ENCODE data around the gene UROC1.
A peak's percentile ranks its signal among the peaks of the same experiment; 100 is the strongest.

The UROC1 gene

DNA sequence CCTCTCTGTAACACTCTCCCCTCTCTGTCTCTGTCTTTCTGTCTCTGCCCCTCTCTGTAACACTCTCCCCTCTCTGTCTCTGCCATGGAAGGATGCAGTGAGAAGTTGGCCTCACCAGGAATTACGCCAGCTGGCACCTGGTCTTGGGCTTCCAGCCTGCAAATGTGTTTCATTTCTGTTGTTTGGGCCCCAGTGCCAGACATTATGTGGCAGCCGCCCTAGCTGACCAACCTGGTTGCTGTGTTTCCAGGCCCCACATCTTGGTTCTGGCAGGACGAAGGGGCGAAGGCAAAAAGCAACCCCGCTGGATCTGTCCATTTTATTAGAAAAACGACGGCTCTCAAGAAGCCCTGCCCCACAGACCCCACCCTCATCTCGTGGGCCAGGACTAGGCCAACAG is 36.7 kb downstream of the UROC1 start:
- peaks cover 7% of the 10 kb centered on the region for H3K36me3 Mint-ChIP-seq (ENCODE audit: insufficient read depth)
- no peaks in the 10 kb centered on the region for H3K9me3 Mint-ChIP-seq
- H3K4me1 Mint-ChIP-seq: peaks cover 10% of the 10 kb centered on the region
- H3K4me3 Mint-ChIP-seq: no peak overlapping the region
- ATAC-seq (replicated peaks; ENCODE audit: extremely low read depth, poor library complexity, severe bottlenecking) (no peak), DNase-seq (ENCODE audit: low spot score in 2 of 2) (no peak)
- no peak overlapping the region for H3K27ac Mint-ChIP-seq (ENCODE audit: low read depth)
- H3K27me3 Mint-ChIP-seq: no peaks in the 10 kb centered on the region

DNA sequence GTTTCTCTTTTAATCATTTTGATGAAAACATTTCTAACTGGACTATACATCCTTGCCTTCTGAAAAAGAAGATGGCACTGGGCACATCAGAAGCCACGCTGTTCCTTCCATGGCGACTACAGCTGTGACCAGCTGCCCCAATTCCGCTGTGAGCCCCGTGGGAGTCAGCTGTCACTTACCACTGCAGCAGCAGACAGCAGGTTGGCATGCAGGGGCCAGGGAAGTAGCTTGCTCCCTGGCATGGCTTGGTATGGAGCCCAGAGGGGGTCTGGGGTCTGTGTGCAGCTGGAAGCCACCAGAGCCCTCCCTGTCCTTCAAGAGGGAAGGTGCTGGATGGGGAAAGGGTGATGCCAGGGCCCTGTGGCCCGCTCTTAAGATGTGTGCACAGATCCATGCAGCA is 37.4 kb downstream of the UROC1 start:
- ATAC-seq (replicated peaks; ENCODE audit: extremely low read depth, poor library complexity, severe bottlenecking) (no peak), DNase-seq (ENCODE audit: low spot score in 2 of 2) (no peak)
- Mint-ChIP-seq H3K27me3 (no peaks in the 10 kb centered on the region), H3K4me3 (no peak overlapping the region), H3K9me3 (no peaks in the 10 kb centered on the region), H3K4me1 (peaks cover 10% of the 10 kb centered on the region), H3K36me3 (ENCODE audit: insufficient read depth) (peaks cover 7% of the 10 kb centered on the region), H3K27ac (ENCODE audit: low read depth) (no peak overlapping the region)

DNA sequence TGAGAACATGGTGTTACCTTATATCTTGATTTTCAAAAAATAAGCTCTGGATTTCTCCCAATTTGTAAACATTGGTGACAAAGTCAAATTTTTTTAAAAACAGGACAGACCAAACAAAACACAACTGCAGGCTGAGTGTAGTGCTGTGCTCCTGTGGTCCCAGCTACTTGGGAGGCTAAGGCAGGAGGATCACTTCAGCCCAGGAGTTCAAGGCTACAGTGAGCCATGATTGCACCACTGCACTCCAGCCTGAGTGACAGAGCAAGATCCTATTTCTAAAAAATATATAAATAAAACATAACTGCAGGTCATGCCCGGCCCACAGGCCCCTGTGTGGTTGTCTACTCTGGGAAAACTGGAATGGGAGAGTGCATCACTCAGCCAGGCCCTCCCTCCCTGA is 37.9 kb downstream of the UROC1 start:
- Mint-ChIP-seq H3K9me3 (no peaks in the 10 kb centered on the region), H3K4me1 (peaks cover 12% of the 10 kb centered on the region), H3K36me3 (ENCODE audit: insufficient read depth) (peaks cover 8% of the 10 kb centered on the region), H3K4me3 (no peak overlapping the region), H3K27ac (ENCODE audit: low read depth) (no peak overlapping the region), H3K27me3 (no peaks in the 10 kb centered on the region)
- DNase-seq (ENCODE audit: low spot score in 2 of 2): no peak
- ATAC-seq (replicated peaks; ENCODE audit: extremely low read depth, poor library complexity, severe bottlenecking): no peak

DNA sequence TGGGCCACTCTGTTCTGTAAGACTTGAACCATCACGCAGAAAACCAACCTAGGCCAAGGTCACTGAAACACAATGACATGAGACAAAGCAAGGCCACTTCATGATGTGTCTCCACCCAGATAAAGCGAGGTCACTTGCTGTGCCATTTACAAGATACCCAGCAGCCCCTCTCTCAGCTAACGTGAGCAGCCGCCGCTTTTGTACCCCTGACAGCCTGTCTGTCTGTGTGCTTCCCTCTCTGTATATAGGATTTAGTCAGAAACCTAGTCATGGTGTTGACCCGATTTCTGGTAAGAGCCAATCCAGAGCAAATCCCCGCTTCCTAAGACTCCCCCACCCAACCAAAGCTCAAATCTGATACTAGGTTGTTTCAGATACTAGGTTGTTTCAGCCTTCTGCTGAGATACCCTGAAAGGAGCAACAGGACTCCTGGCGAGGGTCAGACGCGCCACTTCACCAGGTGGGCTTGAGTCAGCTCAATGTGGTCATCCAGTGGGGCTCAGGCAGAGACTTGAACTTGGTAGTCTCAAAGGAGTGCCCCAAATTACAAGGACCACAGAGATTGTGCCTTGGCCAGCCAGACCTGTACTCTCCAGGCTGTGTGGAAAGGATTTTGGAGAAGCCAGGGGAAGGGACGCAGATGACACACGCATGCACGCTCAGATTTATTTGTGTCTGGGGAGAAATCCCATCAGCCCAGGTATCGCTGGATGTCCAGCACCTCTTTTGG is 38.8 kb downstream of the UROC1 start:
- Mint-ChIP-seq H3K9me3 (no peaks in the 10 kb centered on the region), H3K27me3 (no peaks in the 10 kb centered on the region), H3K36me3 (ENCODE audit: insufficient read depth) (peaks cover 10% of the 10 kb centered on the region), H3K4me1 (peaks cover 20% of the 10 kb centered on the region), H3K27ac (ENCODE audit: low read depth) (no peak overlapping the region), H3K4me3 (no peak overlapping the region)
- no peak for ATAC-seq (replicated peaks; ENCODE audit: extremely low read depth, poor library complexity, severe bottlenecking)
- no peak for DNase-seq (ENCODE audit: low spot score in 2 of 2)

DNA sequence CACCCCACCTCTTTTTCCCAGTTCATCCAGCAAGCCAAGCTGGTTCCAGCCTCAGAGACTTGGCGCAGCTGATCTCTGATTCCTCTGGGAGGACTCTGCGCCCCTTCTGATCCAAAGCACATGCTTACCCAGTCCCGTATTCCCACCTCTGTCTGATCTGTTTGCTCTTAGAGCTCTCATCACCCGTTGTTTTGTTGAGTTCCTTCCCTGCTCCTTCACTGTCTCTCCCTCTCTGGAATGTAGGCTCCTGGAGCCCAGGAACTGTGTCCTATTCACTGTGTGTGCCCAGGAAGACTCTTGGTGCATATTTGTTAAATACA is 40.6 kb downstream of the UROC1 start:
- H3K4me3 Mint-ChIP-seq: peak overlapping the region; percentile 79
- no peaks in the 10 kb centered on the region for H3K27me3 Mint-ChIP-seq
- ATAC-seq (replicated peaks; ENCODE audit: extremely low read depth, poor library complexity, severe bottlenecking): no peak
- H3K36me3 Mint-ChIP-seq (ENCODE audit: insufficient read depth): peaks cover 14% of the 10 kb centered on the region
- no peaks in the 10 kb centered on the region for H3K9me3 Mint-ChIP-seq
- H3K4me1 Mint-ChIP-seq: peaks cover 37% of the 10 kb centered on the region
- DNase-seq (ENCODE audit: low spot score in 2 of 2): no peak
- H3K27ac Mint-ChIP-seq (ENCODE audit: low read depth): peak overlapping the region; percentile 77

DNA sequence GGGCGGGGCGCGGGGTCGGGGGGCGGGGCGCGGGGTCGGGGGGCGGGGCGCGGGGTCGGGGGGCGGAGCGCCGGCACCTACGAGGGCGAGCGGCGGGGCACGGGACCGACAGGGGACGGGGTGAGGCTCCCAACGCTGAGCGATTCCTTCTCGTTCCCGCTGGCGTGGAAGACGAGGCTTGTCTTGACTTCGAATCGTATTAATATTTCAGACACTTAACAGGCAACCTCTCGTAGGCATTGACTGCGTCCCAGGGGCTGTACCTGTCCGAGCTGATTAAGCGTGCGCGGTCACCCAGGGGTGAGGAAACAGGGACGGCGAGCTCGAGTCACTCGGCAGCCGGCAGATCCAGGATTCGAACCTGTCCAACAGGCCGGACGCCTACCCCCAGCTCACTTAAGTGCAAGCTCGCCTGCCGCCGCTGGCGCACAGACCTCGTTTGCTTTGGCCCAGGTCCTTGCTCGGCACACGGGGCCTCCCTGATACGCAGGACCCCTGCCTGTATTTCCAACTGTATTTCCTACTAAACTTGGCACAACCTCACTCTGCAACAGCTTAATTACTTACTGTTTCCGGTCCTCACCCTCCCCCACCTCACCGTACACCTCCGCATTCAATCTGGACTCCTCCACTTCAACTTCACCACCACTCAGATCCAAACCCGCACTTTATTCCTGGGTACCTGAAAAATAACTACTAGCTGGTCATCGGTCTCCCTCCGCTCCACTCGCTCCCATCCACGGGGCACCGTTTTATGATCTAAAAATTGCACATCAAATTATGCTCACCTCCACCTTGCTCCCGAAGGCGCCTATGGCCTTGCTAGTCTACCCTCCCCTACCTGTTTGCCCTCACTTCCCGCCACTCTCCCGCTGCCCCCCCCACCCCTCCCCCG is 41.2 kb downstream of the UROC1 start:
- H3K27me3 Mint-ChIP-seq: no peaks in the 10 kb centered on the region
- peaks cover 38% of the 10 kb centered on the region for H3K4me1 Mint-ChIP-seq
- DNase-seq (ENCODE audit: low spot score in 2 of 2): peak in 1 of 2 donors; percentile 44
- peaks cover 14% of the 10 kb centered on the region for H3K36me3 Mint-ChIP-seq (ENCODE audit: insufficient read depth)
- peak; percentile 27 for ATAC-seq (replicated peaks; ENCODE audit: extremely low read depth, poor library complexity, severe bottlenecking)
- H3K4me3 Mint-ChIP-seq: peak overlapping the region; percentile 79
- peak overlapping the region; percentile 77 for H3K27ac Mint-ChIP-seq (ENCODE audit: low read depth)
- no peaks in the 10 kb centered on the region for H3K9me3 Mint-ChIP-seq

DNA sequence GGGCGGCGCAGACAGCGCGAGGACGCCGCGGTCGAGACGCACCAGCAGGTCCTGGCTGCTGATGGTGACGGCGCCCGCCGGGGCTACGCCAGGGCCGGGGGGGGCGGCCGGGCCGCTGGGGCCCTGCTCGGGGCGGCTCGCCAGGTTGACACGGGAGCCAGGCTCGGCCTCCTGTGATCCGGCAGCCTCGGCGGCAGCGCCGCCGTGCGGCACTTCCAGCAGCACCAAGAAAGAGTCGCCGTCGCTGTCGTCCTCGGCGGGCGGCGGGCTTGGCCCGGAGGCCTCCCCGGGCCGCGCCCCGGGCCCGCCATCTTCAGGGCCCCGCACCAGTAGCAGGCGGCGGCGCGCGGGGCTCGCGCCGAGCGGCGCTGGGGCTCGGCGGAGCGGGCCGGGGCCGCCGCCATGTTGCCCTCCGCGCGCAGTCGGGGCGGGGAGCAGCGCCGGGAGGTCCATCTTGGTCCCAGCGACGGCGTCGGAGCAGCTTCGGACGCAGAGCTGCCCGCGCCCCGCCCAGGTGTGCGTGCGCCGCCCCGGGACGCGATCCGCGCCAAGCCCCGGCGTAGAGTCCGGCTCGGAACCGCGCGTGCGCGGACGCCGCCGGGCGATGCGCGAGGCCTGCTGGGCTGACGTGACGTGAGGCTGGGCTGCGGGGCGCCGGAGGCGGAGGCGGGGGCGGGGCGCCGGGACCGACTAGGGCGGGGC is 42.0 kb downstream of the UROC1 start, which contains the start of gene ZXDC:
TSS of gene ZXDC (minus strand) at position 479 of the 702 bp plus-strand sequence. CDS start at position 453, 26 bp downstream.
- Mint-ChIP-seq H3K9me3 (no peaks in the 10 kb centered on the region), H3K4me1 (peaks cover 38% of the 10 kb centered on the region), H3K4me3 (peak within 1 kb of the TSS; percentile 79), H3K27ac (ENCODE audit: low read depth) (peak within 1 kb of the TSS; percentile 81), H3K36me3 (ENCODE audit: insufficient read depth) (peaks cover 22% of the 10 kb centered on the region), H3K27me3 (no peaks in the 10 kb centered on the region)
- peak; percentile 80 for ATAC-seq (replicated peaks; ENCODE audit: extremely low read depth, poor library complexity, severe bottlenecking)
- DNase-seq (ENCODE audit: low spot score in 2 of 2): peak; percentile 74 to 85

DNA sequence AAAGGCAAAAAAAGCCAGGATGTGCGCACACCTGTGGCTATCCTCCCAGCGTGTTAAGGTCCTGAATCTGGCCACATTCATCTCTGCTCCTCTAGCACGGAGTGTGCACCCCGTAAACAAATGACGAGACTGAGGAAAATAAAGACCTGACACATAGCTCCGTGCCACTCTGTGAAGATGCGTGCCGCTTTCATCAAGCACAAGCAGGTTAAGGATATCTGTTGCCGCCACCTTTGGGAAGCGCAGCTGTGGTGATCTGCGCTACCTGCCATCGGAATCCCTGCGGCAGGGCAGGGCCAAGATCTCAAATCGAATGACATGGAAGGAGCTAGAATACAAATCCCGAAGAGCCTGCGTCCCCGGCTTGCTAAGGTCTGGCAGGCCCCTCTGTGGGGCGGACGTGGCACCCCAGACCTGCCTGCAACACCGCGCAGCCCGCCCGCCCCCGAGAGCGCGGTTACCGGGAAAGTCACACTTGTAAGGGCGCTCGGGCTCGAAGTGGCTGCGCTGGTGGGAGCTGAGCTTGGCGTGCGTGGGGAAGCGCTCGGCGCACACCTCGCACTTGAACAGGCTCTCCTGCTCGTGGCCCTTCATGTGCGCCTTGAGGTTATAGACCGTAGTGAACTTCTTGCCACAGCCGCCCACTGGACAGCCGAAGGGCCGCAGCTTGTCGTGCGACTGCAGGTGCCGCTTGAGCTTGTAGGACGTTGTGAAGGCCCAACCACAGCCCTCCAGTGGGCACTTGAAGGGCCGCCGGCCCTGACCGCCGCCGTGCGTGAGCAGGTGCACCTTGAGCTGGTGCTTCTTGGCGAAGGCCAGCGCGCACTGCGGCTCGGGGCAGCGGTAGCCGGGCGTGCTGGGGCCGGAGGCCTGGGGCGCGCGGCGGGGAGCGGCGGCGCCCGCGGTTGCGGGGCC is 42.8 kb downstream of the UROC1 start:
- Mint-ChIP-seq H3K4me1 (peaks cover 41% of the 10 kb centered on the region), H3K27ac (ENCODE audit: low read depth) (peak overlapping the region; percentile 81), H3K9me3 (no peaks in the 10 kb centered on the region), H3K36me3 (ENCODE audit: insufficient read depth) (peaks cover 29% of the 10 kb centered on the region), H3K27me3 (no peaks in the 10 kb centered on the region), H3K4me3 (peak overlapping the region; percentile 79)
- ATAC-seq (replicated peaks; ENCODE audit: extremely low read depth, poor library complexity, severe bottlenecking) (no peak), DNase-seq (ENCODE audit: low spot score in 2 of 2) (peak; percentile 18)

DNA sequence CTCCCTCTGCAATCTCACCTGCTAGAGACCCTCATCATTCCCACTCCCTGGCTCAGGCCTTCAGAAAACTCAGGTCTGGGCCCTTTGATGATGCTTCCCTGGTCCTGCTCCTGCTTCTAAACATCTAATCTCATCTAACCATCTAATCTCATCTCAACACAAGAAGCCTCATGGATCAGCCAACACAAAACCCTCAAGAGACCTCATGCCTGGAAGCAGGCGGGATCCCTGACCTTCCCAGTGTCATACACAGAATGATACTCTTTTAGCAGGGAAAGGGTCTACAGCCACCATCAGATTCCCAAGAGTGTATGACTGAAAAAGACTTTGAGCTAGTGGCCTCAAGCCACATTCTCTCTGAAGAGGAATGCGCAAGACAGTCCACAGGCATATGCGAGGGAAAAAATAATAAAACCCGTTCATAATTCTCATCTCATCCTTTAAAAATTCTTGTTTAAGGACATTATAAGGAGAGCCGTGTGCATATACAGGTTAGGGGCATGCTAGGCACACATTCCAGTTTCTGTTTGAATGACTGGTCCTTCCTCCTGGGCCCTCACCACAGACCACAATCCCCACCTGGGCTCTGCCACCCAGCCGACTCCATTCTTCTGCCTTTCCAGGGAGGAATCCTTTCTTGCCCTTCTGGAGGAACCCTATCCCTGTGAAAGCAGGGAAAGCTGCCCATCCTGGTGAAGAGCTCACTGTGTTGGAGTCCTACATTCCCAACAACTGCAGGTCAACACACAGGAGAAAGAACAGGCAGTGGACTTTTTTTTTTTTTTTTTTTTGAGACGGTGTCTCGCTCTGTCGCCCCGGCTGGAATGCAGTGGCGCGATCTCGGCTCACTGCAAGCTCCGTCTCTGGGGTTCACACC is 44.0 kb downstream of the UROC1 start:
- peaks cover 53% of the 10 kb centered on the region for H3K4me1 Mint-ChIP-seq
- ATAC-seq (replicated peaks; ENCODE audit: extremely low read depth, poor library complexity, severe bottlenecking) (no peak), DNase-seq (ENCODE audit: low spot score in 2 of 2) (no peak)

DNA sequence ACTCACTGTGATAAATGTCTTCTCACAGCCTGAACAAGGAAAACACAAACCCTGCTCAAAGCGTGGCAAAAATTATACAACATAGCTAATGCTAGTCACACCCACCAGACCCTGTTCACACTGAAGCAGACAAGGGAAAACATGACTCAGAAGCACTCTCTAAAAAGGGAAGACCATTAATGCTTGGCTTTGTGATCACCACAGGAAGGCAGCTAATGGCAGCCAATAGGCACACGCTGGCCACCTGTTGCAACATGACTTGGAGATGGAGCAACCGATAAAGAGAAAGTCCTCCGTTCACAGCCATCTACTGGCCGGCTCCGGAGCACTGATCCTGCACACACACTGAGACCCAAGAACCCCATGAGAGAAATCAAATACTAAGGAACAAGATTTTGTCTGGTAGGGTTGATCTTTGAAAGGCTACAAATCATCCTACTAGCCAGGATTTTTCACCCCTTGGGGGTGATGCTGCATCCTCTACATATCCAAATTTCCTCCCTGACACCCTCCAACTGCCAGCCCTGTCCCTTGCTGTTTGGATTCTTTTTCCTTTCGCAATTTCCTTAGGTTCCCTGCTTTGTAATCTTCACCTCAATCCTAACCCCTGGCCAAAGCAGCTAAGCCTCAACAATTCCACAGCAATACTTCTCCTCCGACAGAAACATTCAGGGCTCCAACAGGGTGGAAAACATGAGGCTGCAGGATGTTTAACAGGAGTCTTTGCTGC is 45.1 kb downstream of the UROC1 start:
- Mint-ChIP-seq H3K36me3 (ENCODE audit: insufficient read depth) (peaks cover 46% of the 10 kb centered on the region), H3K4me3 (peak overlapping the region; percentile 79), H3K9me3 (no peaks in the 10 kb centered on the region), H3K27ac (ENCODE audit: low read depth) (peak overlapping the region; percentile 56), H3K27me3 (no peaks in the 10 kb centered on the region), H3K4me1 (peaks cover 59% of the 10 kb centered on the region)
- DNase-seq (ENCODE audit: low spot score in 2 of 2) (no peak), ATAC-seq (replicated peaks; ENCODE audit: extremely low read depth, poor library complexity, severe bottlenecking) (no peak)

More for the DNA sequence above, 44.0 kb downstream of the UROC1 start:
- peak overlapping the region; percentile 56 for H3K27ac Mint-ChIP-seq (ENCODE audit: low read depth)
- peaks cover 41% of the 10 kb centered on the region for H3K36me3 Mint-ChIP-seq (ENCODE audit: insufficient read depth)
- peak overlapping the region; percentile 79 for H3K4me3 Mint-ChIP-seq
- H3K9me3 Mint-ChIP-seq: no peaks in the 10 kb centered on the region
- H3K27me3 Mint-ChIP-seq: no peaks in the 10 kb centered on the region

DNA sequence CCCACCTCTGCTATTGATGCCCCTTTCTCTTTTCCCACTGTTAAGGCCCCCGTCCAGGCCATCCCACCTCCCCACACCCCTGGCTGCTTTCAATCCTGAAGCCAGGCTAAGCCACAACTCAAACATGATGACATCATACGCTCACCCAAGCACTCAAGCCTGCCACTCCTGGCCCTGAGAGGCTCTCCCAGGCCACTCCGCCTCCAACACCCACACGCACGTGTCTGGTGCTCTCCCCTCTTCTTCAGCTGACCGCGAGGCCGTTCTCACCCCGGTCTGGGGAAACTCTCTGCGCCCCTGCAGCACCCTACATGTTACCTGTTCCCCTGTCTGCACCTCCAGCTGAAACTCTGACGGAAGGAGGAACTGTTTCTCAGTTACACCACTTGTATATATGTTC is 48.1 kb downstream of the UROC1 start:
- DNase-seq (ENCODE audit: low spot score in 2 of 2): no peak
- Mint-ChIP-seq H3K4me3 (peak overlapping the region; percentile 3), H3K4me1 (peaks cover 64% of the 10 kb centered on the region), H3K9me3 (no peaks in the 10 kb centered on the region), H3K27ac (ENCODE audit: low read depth) (peak overlapping the region; percentile 33), H3K27me3 (no peaks in the 10 kb centered on the region), H3K36me3 (ENCODE audit: insufficient read depth) (peaks cover 54% of the 10 kb centered on the region)
- no peak for ATAC-seq (replicated peaks; ENCODE audit: extremely low read depth, poor library complexity, severe bottlenecking)

Data from central memory CD8-positive, alpha-beta T cell (primary cell).